ENCODE measurements around the gene PTPN23. TPM values are rescaled to one million over a fixed set of nuclear protein-coding genes. Genes with fewer than 3 reads are reported as not detected.

PTPN23 gene
- total and polyA plus RNA-seq, 11 donors = 11.0 to 30.3 (median 17.4) TPM

GRCh38 chr3:47370887-47371697, 9.7 kb upstream of the PTPN23 start:
- WGBS, 4 donors = 28 to 34% (median 33%) methylated on average over 11 to 13 of the region's 13 CpGs

GRCh38 chr3:47374587-47374986, 6.2 kb upstream of the PTPN23 start:
- Histone ChIP-seq H3K9me3 (no peaks in the 10 kb centered on the region), H3K4me3 (no peak overlapping the region), H3K36me3 (no peaks in the 10 kb centered on the region), H3K27me3 (peaks cover 0 to 10% (median 0%) of the 10 kb centered on the region in 9 donors), H3K4me1 (peaks cover 0 to 33% (median 3%) of the 10 kb centered on the region in 12 donors), H3K27ac (no peak overlapping the region)
- intact Hi-C loops (cut with DNase I) = loop anchor here in 1 of 10 donors (10.0 kb wide), 1 partner anchor 670 kb away; the partner anchor contains the start of gene TMIE
- DNase-seq = no peak
- no peak for TF ChIP-seq CTCF (IDR thresholded peaks at IDR 0.05)
- TF ChIP-seq POLR2A (IDR thresholded peaks at IDR 0.05) = no peak
- ATAC-seq = no peak

More at GRCh38 chr3:47370887-47371697, 9.7 kb upstream of the PTPN23 start:
- H3K36me3 ChIP-seq = no peaks in the 10 kb centered on the region
- peaks cover 0 to 10% (median 0%) of the 10 kb centered on the region in 9 donors for H3K27me3 ChIP-seq
- DNase-seq (no peak), ATAC-seq (peak in 2 of 4 donors; percentile 35 to 41)
- intact Hi-C loops (cut with DNase I) = loop anchor here in 1 of 10 donors (10.0 kb wide), 1 partner anchor 666 kb away; the partner anchor contains the start of gene TMIE
- H3K9me3 ChIP-seq = no peaks in the 10 kb centered on the region
- H3K27ac ChIP-seq = no peak overlapping the region
- TF ChIP-seq POLR2A (IDR thresholded peaks at IDR 0.05) (no peak), CTCF (IDR thresholded peaks at IDR 0.05) (peak; percentile 25 to 62 (median 49))
- peaks cover 0 to 10% (median 0%) of the 10 kb centered on the region in 12 donors for H3K4me1 ChIP-seq
- H3K4me3 ChIP-seq = no peak overlapping the region

GRCh38 chr3:47376393-47376792, 4.4 kb upstream of the PTPN23 start:
- TF ChIP-seq POLR2A (IDR thresholded peaks at IDR 0.05) = no peak
- TF ChIP-seq CTCF (IDR thresholded peaks at IDR 0.05) = no peak
- Histone ChIP-seq H3K4me3 (no peak overlapping the region), H3K27me3 (no peaks in the 10 kb centered on the region), H3K4me1 (peaks cover 0 to 39% (median 9%) of the 10 kb centered on the region in 12 donors), H3K36me3 (no peaks in the 10 kb centered on the region), H3K27ac (no peak overlapping the region), H3K9me3 (no peaks in the 10 kb centered on the region)
- 75 to 80% (median 79%) methylated on average over 3 of the region's 3 CpGs for WGBS, 4 donors
- intact Hi-C loops (cut with DNase I) = loop anchor here in 1 of 10 donors (10.0 kb wide), 1 partner anchor 672 kb away; the partner anchor contains the start of gene TMIE
- no peak for DNase-seq
- no peak for ATAC-seq

GRCh38 chr3:47377186-47377585, 3.6 kb upstream of the PTPN23 start:
- no peak for ATAC-seq

More at GRCh38 chr3:47377186-47377585, 3.6 kb upstream of the PTPN23 start:
- no peak for DNase-seq
- Histone ChIP-seq H3K36me3 (no peaks in the 10 kb centered on the region), H3K4me1 (peaks cover 0 to 39% (median 17%) of the 10 kb centered on the region in 12 donors), H3K9me3 (no peaks in the 10 kb centered on the region), H3K27ac (no peak overlapping the region), H3K4me3 (no peak overlapping the region), H3K27me3 (no peaks in the 10 kb centered on the region)
- WGBS, 4 donors = 72 to 91% (median 90%) methylated on average over 2 of the region's 2 CpGs
- intact Hi-C loops (cut with DNase I) = loop anchor here in 1 of 10 donors (10.0 kb wide), 1 partner anchor 672 kb away; the partner anchor contains the start of gene TMIE
- no peak for TF ChIP-seq CTCF (IDR thresholded peaks at IDR 0.05)
- TF ChIP-seq POLR2A (IDR thresholded peaks at IDR 0.05) = no peak

All from heart left ventricle (tissue), 16 donors.